Measurements from ENCODE around the gene PHF19.
A peak's percentile ranks its signal among the peaks of the same experiment; 100 is the strongest.

PHF19 gene

DNA sequence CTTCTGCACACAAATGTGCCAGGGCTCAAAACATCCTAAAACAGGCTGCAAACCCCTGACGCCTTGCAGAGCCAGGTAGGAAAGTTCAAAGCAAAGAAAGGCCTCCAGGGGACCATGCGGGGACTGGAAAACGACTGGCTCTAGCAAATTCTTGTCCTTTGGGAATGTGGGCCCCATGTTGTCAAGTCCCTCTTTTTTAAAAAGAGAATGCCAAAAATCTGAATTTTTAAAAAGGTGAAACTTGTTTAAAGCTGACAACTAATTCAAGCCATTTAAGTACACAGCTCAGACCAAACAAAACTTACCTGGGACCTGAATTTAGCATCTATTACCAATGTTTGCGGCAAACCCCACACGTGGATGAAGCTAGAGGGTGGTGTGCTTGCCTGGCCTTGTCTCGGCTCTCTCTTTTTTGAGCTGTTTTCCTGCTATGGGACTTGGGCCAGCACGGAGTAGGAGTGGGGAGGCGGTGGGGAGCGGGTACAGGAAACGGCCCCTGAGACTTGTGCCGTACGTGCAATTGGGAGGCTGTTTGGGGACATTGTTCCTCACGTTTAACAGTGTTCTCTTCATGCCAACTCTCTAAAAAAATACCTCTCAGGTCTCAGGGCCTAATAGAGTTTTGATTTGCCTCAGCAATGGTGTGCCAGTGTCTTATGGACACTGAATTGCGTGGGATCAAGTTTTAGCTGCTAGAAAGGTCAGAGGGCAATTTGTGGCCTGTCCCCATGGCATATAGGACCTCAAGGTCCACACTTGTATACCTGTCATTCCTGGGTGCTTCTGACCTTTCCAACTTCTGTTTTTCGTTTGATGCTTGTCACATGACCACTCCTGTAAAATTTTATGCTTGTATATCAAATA, 15.1 kb upstream of the PHF19 start:
- DNase-seq, result no peak

- DNase-seq, result peak; percentile 63
Observed at GRCh38 chr9:120891245-120891883, 14.4 kb upstream of the PHF19 start.

DNA sequence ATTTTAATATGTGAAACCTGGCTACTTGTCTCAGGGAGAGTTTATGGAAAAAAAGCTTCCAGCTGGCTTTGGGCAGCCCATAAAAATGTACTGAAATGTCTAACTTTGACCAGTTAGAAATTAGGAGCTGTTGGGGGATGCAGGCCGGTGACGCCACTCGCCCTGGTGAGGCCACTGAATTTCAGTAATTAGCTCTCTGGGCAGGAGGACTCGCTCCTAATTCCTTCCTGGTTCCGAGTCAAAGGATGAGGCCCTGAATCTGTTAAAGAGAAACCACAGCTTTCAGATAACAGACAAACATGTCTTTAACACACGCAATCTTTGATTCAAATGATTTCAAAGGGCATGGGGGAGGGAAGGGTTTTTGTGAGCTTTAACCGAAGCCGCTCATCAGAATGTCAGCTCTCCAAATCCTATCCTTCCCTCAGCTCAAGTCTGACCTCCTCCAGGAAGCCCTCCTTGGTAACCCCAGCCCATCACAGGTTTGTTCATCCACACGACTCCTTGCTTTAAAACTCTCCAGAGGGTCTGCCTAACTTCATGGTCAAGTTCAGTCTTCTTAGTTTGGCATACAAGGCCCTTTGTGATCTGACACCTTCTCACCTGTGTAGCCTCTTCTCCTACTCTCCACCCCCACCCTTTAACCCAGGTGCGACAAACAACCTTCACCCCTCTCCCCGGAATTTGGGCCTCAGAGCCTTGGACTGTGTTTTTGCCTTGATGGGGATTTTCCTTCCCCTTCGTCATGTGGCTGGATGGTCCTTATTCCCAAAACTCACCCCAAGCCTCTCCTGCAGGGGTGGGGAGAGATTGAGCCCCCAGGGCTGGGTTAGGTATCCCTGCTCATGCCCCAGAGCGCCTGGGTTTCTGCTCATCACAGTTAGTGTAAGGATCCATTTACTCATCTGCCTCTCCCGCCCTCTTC, 13.6 kb upstream of the PHF19 start:
- no peak for DNase-seq

DNA sequence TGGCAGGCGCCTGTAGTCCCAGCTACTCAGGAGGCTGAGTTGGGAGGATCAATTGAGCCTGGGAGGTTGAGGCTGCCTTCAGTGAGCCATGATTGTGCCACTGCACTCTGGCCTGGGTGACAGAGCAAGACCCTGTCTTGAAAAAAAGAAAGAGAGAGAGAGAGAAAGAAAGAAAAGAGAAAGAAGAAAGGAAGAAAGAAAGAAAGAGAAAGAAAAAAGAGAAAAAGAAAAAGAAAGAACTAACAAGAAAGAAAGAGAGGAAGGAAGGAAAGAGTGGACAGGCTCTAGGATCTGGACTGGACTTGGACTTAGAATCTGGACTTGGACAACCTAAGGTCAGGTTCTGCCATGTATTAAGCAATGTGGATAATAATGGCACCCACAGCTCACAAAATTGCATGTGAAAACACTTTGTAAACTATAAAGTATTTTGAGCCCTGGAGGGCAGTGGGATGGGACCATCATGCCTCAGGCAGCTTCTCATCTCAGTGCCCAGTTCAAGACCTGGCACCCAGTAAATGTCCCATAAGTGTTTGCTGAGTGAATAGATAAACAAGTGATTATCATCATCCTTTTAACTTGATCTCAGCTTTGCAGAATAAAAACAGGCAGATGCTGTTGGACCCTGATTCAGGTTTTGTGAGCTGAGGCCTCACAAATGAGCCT, 12.8 kb upstream of the PHF19 start:
- DNase-seq, result no peak

DNA sequence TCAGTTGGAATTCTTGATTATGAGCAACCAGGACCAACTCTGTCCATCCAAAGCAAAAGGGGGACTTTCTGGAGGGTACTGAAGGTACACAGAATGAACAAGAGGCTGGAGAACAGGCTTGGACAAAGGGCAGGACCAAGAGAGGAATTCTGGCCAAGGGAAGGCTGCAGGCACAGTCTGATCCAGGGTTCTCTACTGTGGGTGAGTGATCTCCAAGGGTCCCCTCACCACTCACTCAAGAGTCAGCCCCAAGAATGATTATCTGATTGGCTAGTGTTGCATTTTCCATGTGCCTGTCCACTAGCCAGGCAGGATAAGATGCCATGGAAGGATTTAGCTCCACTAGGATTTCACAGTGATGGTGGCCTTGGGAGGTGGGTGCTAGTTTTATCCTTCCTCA, 11.6 kb upstream of the PHF19 start:
- DNase-seq, result no peak

GRCh38 chr9:120886490-120886967, 9.5 kb upstream of the PHF19 start:
- DNase-seq, result no peak

DNA sequence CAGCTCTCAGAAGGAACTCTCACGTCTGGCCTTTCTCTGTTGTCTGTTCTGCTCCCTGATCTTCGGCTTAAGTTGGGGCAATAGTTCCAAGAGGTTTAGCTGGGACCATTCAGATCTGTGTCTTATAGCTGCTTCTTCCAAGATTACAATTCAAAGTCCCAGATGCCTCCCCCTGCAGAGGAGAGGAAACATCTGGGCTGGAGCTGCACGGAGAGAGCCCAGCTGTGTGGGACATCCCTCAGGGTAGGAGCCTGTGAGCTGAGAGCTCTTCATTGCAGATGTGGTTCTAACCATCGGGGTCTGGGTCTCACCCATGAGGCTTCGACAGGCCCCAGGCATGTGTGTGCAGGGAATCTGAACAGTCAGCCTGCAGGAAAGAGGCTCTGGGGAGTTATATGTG, 9.0 kb upstream of the PHF19 start:
- DNase-seq, result no peak

DNA sequence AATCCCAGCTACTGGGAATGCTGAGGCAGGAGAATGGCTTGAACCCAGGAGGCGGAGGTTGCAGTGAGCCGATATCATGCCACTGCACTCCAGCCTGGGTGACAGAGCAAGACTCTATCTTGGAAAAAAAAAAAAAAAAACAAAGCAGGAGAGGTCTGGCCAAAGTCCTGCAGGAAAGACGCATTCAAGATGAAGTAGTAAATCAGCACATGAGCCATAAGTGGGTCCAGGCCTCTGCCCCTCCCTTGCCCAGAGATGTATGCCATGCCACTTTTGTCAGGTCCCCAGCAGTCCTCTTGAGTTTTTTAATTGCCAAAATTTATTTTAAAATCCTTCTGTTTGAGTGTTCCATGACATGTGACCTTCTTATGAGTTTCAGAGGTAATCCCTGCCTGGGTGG, 8.5 kb upstream of the PHF19 start:
- DNase-seq, result no peak

- no peak for DNase-seq
Observed at GRCh38 chr9:120883608-120883996, 6.6 kb upstream of the PHF19 start.

GRCh38 chr9:120882935-120883607, 6.1 kb upstream of the PHF19 start:
- DNase-seq, result no peak

GRCh38 chr9:120879446-120879845, 2.5 kb upstream of the PHF19 start:
- DNase-seq, result no peak

GRCh38 chr9:120878188-120879130, 1.5 kb upstream of the PHF19 start:
- no peak for DNase-seq

DNA sequence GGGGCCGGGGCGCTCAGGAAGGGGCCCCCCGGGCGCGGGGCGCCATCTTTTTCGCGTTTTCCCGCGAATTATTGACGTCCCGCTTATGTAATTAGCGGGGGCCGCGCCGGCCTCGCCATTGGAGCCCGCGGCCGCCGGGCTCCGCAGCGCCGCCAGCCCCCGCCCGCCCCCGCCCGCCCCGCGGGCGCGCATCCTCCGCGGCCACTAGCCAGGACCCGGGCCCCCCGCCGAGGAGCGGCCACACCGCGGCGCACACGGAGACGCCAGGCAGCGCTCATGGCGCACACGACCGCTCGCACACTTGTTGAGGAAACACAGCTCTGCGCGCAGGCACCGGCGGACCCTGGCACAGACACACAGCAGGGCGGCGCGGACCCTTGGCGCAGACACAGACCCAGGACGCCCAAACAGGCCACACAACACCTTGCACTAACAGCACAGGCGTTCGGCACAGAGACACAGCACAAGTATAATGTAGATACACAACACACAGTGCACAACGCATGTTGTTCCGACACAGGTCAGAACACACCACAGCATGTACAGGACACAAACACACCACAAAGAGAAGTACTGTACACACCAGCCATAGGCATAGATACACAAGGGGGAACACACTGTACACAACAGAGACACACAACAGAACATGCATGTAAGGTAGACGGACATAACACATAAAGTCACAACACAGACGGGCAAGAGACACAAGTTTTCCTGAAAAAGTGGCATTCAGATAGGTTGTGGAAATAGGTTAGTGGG, 467 bp upstream of the PHF19 start:
- peak; percentile 68 for DNase-seq

DNA sequence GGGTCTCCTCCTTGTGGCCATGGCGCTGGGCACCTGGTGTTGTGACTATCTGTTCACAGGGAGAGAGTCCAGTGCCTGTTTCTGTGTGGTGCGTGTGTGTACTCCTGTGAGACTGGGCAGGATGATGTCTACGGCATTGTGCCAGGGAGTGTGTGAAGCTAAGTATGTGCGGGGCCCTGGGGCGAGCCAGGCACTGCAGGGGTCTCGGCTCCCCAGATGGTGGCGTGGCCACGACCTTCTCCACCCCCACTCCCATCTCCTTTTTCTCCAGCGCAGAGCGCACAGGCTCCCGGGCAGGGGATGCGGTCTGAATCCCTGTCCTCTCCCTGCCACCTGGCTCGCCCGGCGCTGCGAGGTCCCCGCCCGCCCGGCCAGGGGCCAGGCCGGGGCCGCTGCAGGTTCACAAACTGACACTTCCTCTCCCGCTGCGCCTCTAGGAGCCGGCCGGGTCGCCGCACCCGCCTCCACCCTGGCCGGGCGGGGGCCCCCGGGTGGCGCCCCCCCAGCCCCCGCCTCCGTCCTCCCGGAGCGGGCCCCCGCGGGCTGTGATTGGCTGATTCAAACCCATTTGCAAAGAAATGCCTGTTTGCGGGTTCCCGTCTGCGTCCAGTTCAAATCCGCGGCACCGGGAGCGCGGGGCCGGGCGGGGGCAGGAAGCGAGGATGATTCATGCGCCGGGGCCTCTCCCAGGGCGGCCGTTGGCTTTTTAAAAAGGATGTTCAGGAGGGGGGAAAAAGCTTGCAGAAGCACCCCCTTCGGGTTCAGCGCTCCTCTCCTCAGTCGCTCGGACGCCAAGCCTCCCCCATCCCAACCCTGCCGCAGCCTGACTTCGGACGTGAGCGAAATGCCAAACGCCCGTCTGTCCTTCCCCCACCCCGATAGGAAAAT, 790 bp downstream of the PHF19 start:
- peak; percentile 78 for DNase-seq

- DNase-seq, result no peak
Observed at GRCh38 chr9:120875643-120875953, 1.4 kb downstream of the PHF19 start.

DNA sequence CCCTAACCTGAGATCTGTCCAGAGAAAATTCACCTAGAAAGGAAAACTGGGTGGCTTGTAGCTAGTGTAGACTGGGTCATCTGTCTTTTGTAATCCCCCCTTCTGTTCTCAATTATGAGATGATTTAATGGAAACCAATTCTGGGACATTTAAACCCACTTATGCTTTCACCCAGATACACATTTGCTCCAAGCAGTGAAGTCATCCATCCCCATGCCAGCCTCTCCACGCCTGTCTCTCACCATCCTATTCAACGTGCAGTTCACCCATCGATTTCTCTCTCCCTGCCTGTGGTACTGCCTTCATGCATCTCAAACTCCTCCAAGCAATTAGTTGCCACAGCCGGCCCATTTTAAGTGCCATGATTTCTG, 1.8 kb downstream of the PHF19 start:
- DNase-seq, result no peak

GRCh38 chr9:120874226-120875194, 2.5 kb downstream of the PHF19 start:
- no peak for DNase-seq

GRCh38 chr9:120873512-120873911, 3.5 kb downstream of the PHF19 start:
- no peak for DNase-seq
